SK-N-SH (cell line): Measurements from ENCODE around the gene HMGXB4. TPM values are rescaled to one million over a fixed set of nuclear protein-coding genes. Genes with fewer than 3 reads are reported as not detected.

Source experiments
- CTCF ChIA-PET: fragments of 300-600, 350-600 bp; formaldehyde crosslinking; extraction: SDS; loops from one replicate; lab custom pipeline; 2021; lab: Yijun Ruan, JAX
- POLR2A ChIA-PET: fragments of 350-600 bp; sonication (Branson Sonifier 250); formaldehyde crosslinking; extraction: SDS; loops from one replicate; lab custom pipeline; 2020; ENCODE audit warnings: antibody characterized with exemption, inconsistent platforms; lab: Yijun Ruan, JAX
- DNase-seq: peaks from one replicate; pipeline ENCODE4 v3.0.0; 2012
- H2AFZ ChIP-seq: fragments of 200-600 bp; sonication (generic); 2 replicates; pipeline ENCODE4 v1.8.1; 2016; ENCODE audit warnings: antibody characterized with exemption, mild to moderate bottlenecking, low read depth
- H3F3A ChIP-seq: fragments of 200-600 bp; sonication (generic); replicated peaks from 2 replicates; pipeline ENCODE3; 2016; ENCODE audit warnings: antibody characterized with exemption, mild to moderate bottlenecking; ENCODE audit not compliant: insufficient read depth
- H3K27ac ChIP-seq, 2 experiments: fragments of 200-500 bp in 1 of 2; fragments of 200-600 bp in 1 of 2; sonication (Bioruptor generic) in 1 of 2; sonication (generic), shearing (Covaris generic) in 1 of 2; 2 replicates each; pipeline versions ENCODE4 v1.5.1 to v1.6.1; 2014 to 2016; ENCODE audit warnings: low read depth in 2 of 2, inconsistent platforms in 1 of 2, low read length in 1 of 2, mild to moderate bottlenecking in 1 of 2, mixed read lengths in 1 of 2
- H3K27me3 ChIP-seq: fragments of 200-600 bp; sonication (generic), shearing (Covaris generic); 2 replicates; pipeline ENCODE4 v1.6.1; 2016; ENCODE audit warnings: mixed run types; ENCODE audit not compliant: insufficient read depth
- H3K36me3 ChIP-seq, 2 experiments: fragments of 200-500 bp in 1 of 2; fragments of 200-600 bp in 1 of 2; sonication (Bioruptor generic) in 1 of 2; sonication (generic) in 1 of 2; replicated peaks in 1 of 2; 2 replicates each; pipeline versions ENCODE3 to v1.5.1; 2014 to 2016; ENCODE audit warnings: low read length in 1 of 2, mild to moderate bottlenecking in 1 of 2; ENCODE audit not compliant: insufficient read depth in 2 of 2, control insufficient read depth in 1 of 2
- H3K4me1 ChIP-seq, 2 experiments: fragments of 200-500 bp in 1 of 2; fragments of 200-600 bp in 1 of 2; sonication (Bioruptor generic) in 1 of 2; sonication (generic), shearing (Covaris generic) in 1 of 2; 2 replicates each; pipeline versions ENCODE4 v1.5.1 to v1.6.1; 2014 to 2016; ENCODE audit warnings: low read depth in 1 of 2, low read length in 1 of 2, mixed run types in 1 of 2; ENCODE audit not compliant: insufficient read depth in 2 of 2, control insufficient read depth in 1 of 2
- H3K4me2 ChIP-seq: fragments of 200-600 bp; sonication (generic), shearing (Covaris generic); 2 replicates; pipeline ENCODE4 v1.6.1; 2017; ENCODE audit warnings: mixed run types
- H3K4me3 ChIP-seq, 2 experiments: fragments of 200-500 bp in 1 of 2; fragments of 200-600 bp in 1 of 2; sonication (Bioruptor generic) in 1 of 2; sonication (generic), shearing (Covaris generic) in 1 of 2; 2 replicates each; pipeline versions ENCODE4 v1.5.1 to v1.8.1; 2014 to 2016; ENCODE audit warnings: low read depth in 2 of 2, inconsistent platforms in 1 of 2, low read length in 1 of 2, mild to moderate bottlenecking in 1 of 2, mixed read lengths in 1 of 2, moderate library complexity in 1 of 2
- H3K79me2 ChIP-seq: fragments of 200-600 bp; sonication (generic); 2 replicates; pipeline ENCODE4 v1.8.1; 2017; ENCODE audit warnings: mild to moderate bottlenecking; ENCODE audit not compliant: insufficient read depth
- H3K9ac ChIP-seq: fragments of 200-600 bp; sonication (generic); 2 replicates; pipeline ENCODE4 v1.6.1; 2017; ENCODE audit warnings: mixed run types
- H3K9me2 ChIP-seq: fragments of 200-600 bp; sonication (generic); 2 replicates; pipeline ENCODE4 v1.6.1; 2017; ENCODE audit warnings: mixed run types
- H3K9me3 ChIP-seq: fragments of 200-600 bp; sonication (generic); 2 replicates; pipeline ENCODE4 v1.6.1; 2017; ENCODE audit warnings: mixed run types, mild to moderate bottlenecking, moderate library complexity
- H4K20me1 ChIP-seq: fragments of 200-600 bp; sonication (generic); 2 replicates; pipeline ENCODE4 v1.6.1; 2017; ENCODE audit warnings: mild to moderate bottlenecking, mixed run types; ENCODE audit not compliant: insufficient read depth
- CHD2 ChIP-seq: fragments of 150-350 bp; IDR thresholded peaks from 2 replicates; pipeline ENCODE4 v1.6.1; 2018; ENCODE audit warnings: low read length; ENCODE audit not compliant: partially characterized antibody
- FOXJ3 ChIP-seq: sonication (generic); formaldehyde crosslinking; IDR thresholded peaks from 2 replicates; pipeline ENCODE4 v1.5.1; 2020; ENCODE audit warnings: mild to moderate bottlenecking, missing genetic modification reagents
- GABPA ChIP-seq: IDR thresholded peaks from 2 replicates; pipeline ENCODE4 v1.4.0; 2012; ENCODE audit warnings: low read depth, mild to moderate bottlenecking
- JUND ChIP-seq: IDR thresholded peaks from 2 replicates; pipeline ENCODE4 v1.4.0; 2012
- MAX ChIP-seq: IDR thresholded peaks from 2 replicates; pipeline ENCODE4 v1.4.0; 2012; ENCODE audit warnings: low read depth
- MEF2A ChIP-seq: IDR thresholded peaks from 2 replicates; pipeline ENCODE4 v1.4.0; 2012; ENCODE audit warnings: low read depth, borderline replicate concordance
- NFIC ChIP-seq: IDR thresholded peaks from 2 replicates; pipeline ENCODE4 v1.4.0; 2012; ENCODE audit warnings: borderline replicate concordance
- NRF1 ChIP-seq: IDR thresholded peaks from 2 replicates; pipeline ENCODE4 v1.6.1; 2012; ENCODE audit warnings: low read depth, mild to moderate bottlenecking, low read length
- PBX3 ChIP-seq: IDR thresholded peaks from 2 replicates; pipeline ENCODE4; 2012
- POLR2AphosphoS5 ChIP-seq: IDR thresholded peaks from 2 replicates; pipeline ENCODE4 v1.6.1; 2012; ENCODE audit warnings: low read depth, low read length
- RAD21 ChIP-seq: IDR thresholded peaks from 2 replicates; pipeline ENCODE4 v1.6.1; 2012; ENCODE audit warnings: mild to moderate bottlenecking, low read length
- REST ChIP-seq: IDR thresholded peaks from 2 replicates; pipeline ENCODE4 v1.6.1; 2012; ENCODE audit warnings: mild to moderate bottlenecking, low read depth, low read length, moderate library complexity
- SIN3A ChIP-seq: IDR thresholded peaks from 2 replicates; pipeline ENCODE4 v1.6.1; 2012; ENCODE audit warnings: low read depth, mild to moderate bottlenecking, low read length, moderate library complexity, borderline replicate concordance
- SMC3 ChIP-seq: IDR thresholded peaks from 2 replicates; pipeline ENCODE4 v1.6.1; 2012; ENCODE audit warnings: low read depth, low read length, improper control_type of control experiment
- TAF1 ChIP-seq: IDR thresholded peaks from 2 replicates; pipeline ENCODE4 v1.6.1; 2012; ENCODE audit warnings: low read depth, mild to moderate bottlenecking, low read length, moderate library complexity, borderline replicate concordance
- TCF12 ChIP-seq: IDR thresholded peaks from 2 replicates; pipeline ENCODE4 v1.4.0; 2012
- YY1 ChIP-seq: IDR thresholded peaks from 2 replicates; pipeline ENCODE4 v1.4.0; 2012; ENCODE audit warnings: low read depth, mild to moderate bottlenecking
- WGBS: methylation state at CpG from one replicate; pipeline ENCODE4 v1.1.6; 2017; ENCODE audit warnings: low lambda C conversion rate; 5-methylcytosine and 5-hydroxymethylcytosine counted together
- polyA plus RNA-seq, 3 experiments: library from polyadenylated mRNA; depleted of rRNA; stranded (reverse); fragments of >200 nt; gene quantifications; 2 replicates each; pipeline ENCODE4 v1.2.3, GENCODE V29; 2012

HMGXB4 gene
- polyA plus RNA-seq, 1 of the 3 experiments (the other 2 are of a cell fraction) = 16.5 TPM

GRCh38 chr22:35275580-35275979, 18.3 kb downstream of the HMGXB4 start:
- Histone ChIP-seq H3K27ac (peak overlapping the region in 1 of 2 experiments; percentile 12; a peak in 1 of 4 replicates), H3K4me2 (0 out of 2 replicates have a peak overlapping the region, but pooled peaks have one; percentile 6), H3K4me1 (peaks cover 0 to 5% of the 10 kb centered on the region in 2 experiments; a peak in 1 of 4 replicates), H3K79me2 (peaks cover 79% of the 10 kb centered on the region)
- 100% methylated on average over 1 of the region's 1 CpG for WGBS
- DNase-seq = no peak
- TF ChIP-seq MEF2A (no peak), MAX (no peak), FOXJ3 (CRISPR knock-in tag) (no peak), SIN3A (no peak), PBX3 (no peak), CHD2 (no peak), TCF12 (no peak), JUND (no peak), YY1 (no peak), RAD21 (no peak), POLR2AphosphoS5 (no peak), REST (no peak), NFIC (no peak), TAF1 (no peak), GABPA (no peak), NRF1 (no peak), SMC3 (no peak)
- TF ChIP-seq, all 33 proteins: peak for 0
- Histone ChIP-seq H3F3A (peaks cover 16% of the 10 kb centered on the region), H3K9ac (no peak overlapping the region), H3K9me2 (no peaks in the 10 kb centered on the region), H3K9me3 (no peaks in the 10 kb centered on the region), H3K27me3 (no peaks in the 10 kb centered on the region), H2AFZ (no peak overlapping the region), H4K20me1 (peaks cover 7% of the 10 kb centered on the region; the same call in 1 of the 2 replicates), H3K36me3 (peaks cover 31 to 43% of the 10 kb centered on the region in 2 experiments), H3K4me3 (no peak overlapping the region)
- POLR2A ChIA-PET = no interaction called here
- CTCF ChIA-PET = no interaction called here
